ENCODE results near the gene SH3RF2.

- TF ChIP-seq, protein P1, sequence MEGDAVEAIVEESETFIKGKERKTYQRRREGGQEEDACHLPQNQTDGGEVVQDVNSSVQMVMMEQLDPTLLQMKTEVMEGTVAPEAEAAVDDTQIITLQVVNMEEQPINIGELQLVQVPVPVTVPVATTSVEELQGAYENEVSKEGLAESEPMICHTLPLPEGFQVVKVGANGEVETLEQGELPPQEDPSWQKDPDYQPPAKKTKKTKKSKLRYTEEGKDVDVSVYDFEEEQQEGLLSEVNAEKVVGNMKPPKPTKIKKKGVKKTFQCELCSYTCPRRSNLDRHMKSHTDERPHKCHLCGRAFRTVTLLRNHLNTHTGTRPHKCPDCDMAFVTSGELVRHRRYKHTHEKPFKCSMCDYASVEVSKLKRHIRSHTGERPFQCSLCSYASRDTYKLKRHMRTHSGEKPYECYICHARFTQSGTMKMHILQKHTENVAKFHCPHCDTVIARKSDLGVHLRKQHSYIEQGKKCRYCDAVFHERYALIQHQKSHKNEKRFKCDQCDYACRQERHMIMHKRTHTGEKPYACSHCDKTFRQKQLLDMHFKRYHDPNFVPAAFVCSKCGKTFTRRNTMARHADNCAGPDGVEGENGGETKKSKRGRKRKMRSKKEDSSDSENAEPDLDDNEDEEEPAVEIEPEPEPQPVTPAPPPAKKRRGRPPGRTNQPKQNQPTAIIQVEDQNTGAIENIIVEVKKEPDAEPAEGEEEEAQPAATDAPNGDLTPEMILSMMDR (IDR thresholded peaks at IDR 0.05): no peak
- no peak for TF ChIP-seq EP300 (IDR thresholded peaks at IDR 0.05)
Measured at GRCh38 chr5:146034605-146035004, 98.2 kb downstream of the SH3RF2 start.

Measured in ovary (tissue), 3 donors.